GM12892 (cell line): ENCODE measurements around the gene UROS.

ENCODE experiments used
- POLR2A ChIP-seq: IDR thresholded peaks from 2 replicates; pipeline ENCODE4 v1.6.1; 2011; ENCODE audit warnings: low read depth, low read length, control low read depth
- POLR2AphosphoS5 ChIP-seq: IDR thresholded peaks from 2 replicates; pipeline ENCODE4 v1.6.1; 2011; ENCODE audit warnings: low read depth, low read length, control low read depth

DNA sequence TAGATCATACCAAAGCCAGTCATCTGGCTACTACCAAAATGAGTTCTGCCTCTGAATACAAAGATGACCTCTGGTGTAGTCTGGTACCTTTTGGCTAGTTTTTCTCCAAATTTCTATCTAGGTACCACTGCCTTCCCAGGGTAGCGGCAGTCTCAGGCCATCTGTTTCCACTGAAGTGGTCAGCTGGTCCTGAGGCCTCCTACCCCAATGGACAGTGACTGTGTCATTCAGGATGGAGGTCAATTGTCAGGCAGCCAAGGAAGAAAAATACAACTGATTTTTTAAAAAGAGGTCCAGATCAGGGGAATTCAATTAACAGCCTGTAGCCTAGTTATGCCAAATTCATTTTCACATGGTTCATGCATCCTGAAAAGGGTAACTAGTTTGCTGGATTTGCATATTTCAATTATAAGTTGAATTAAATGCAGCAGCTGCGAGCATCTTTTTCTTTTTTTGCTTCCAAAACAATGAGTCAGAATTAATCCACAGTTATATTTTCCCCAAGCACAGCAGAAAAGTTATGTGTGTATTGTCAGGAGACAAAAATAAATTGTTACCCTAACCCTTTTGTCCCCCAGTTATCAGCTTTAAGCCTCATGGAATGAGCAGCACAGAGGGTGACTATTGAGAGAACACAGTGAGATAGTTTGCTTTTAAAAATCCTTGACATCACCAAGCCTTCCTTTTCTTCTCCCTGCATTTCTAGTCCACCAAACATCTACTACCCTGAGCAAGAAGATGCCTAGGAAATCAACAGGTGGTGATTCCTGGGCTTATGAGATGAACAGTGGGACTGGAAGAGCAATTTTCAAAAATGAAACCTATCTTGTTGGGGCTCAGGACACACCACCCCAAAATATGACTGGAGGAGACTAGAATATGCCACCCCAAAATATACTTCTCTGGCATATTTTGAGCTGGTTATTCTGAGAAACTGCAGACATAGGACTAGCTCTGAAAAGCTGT is 28.0 kb upstream of the UROS start:
- TF ChIP-seq POLR2AphosphoS5 = no peak
- TF ChIP-seq POLR2A = no peak
